Mesendoderm (in vitro differentiated cells): ENCODE measurements around the gene FPR3.

Source experiments
- DNase-seq: peaks from one replicate; pipeline ENCODE4 v3.0.0; 2013
- H2AK5ac ChIP-seq: 2 replicates; pipeline ENCODE4 v1.6.1; 2013; ENCODE audit warnings: low read length, inconsistent platforms
- H2BK120ac ChIP-seq: 2 replicates; pipeline ENCODE4 v1.6.1; 2013; ENCODE audit warnings: low read depth, mild to moderate bottlenecking, low read length, moderate library complexity, mixed read lengths
- H2BK15ac ChIP-seq: replicated peaks from 2 replicates; pipeline ENCODE4 v1.6.1; 2013; ENCODE audit warnings: low read depth, mild to moderate bottlenecking, moderate library complexity
- H2BK5ac ChIP-seq: 2 replicates; pipeline ENCODE4 v1.6.1; 2013; ENCODE audit warnings: low read length, inconsistent platforms
- H3K18ac ChIP-seq: 2 replicates; pipeline ENCODE4 v1.6.1; 2013; ENCODE audit warnings: mild to moderate bottlenecking, low read length, mixed read lengths
- H3K23ac ChIP-seq: one replicate; pipeline ENCODE4 v1.6.1; 2013; ENCODE audit warnings: low read length
- H3K27ac ChIP-seq: 2 replicates; pipeline ENCODE4 v1.5.1; 2013; ENCODE audit warnings: low read depth, mild to moderate bottlenecking, inconsistent platforms, low read length, moderate library complexity
- H3K27me3 ChIP-seq: 2 replicates; pipeline ENCODE4 v1.6.1; 2013; ENCODE audit warnings: low read length, control low read depth, mild to moderate bottlenecking, inconsistent platforms; ENCODE audit not compliant: insufficient read depth, poor library complexity
- H3K36me3 ChIP-seq: 2 replicates; pipeline ENCODE4 v1.6.1; 2013; ENCODE audit warnings: low read length, inconsistent platforms; ENCODE audit not compliant: control insufficient read depth, insufficient read depth
- H3K4ac ChIP-seq: one replicate; pipeline ENCODE4 v1.6.1; 2013; ENCODE audit warnings: low read depth, mild to moderate bottlenecking, low read length, moderate library complexity
- H3K4me1 ChIP-seq: 2 replicates; pipeline ENCODE4 v1.6.1; 2013; ENCODE audit warnings: low read depth, low read length, inconsistent platforms; ENCODE audit not compliant: control insufficient read depth
- H3K4me2 ChIP-seq: 2 replicates; pipeline ENCODE4 v1.6.1; 2013; ENCODE audit warnings: low read length
- H3K4me3 ChIP-seq: 2 replicates; pipeline ENCODE4 v1.5.1; 2013; ENCODE audit warnings: mild to moderate bottlenecking, low read length
- H3K56ac ChIP-seq: one replicate; pipeline ENCODE4 v1.6.1; 2013; ENCODE audit warnings: low read length
- H3K79me1 ChIP-seq: 2 replicates; pipeline ENCODE4 v1.6.1; 2013; ENCODE audit warnings: low read length, inconsistent platforms
- H3K79me2 ChIP-seq: 2 replicates; pipeline ENCODE4 v1.6.1; 2013; ENCODE audit warnings: mild to moderate bottlenecking, low read length; ENCODE audit not compliant: control insufficient read depth, insufficient read depth
- H3K9ac ChIP-seq: 2 replicates; pipeline ENCODE4 v1.6.1; 2013; ENCODE audit warnings: low read length, inconsistent platforms
- H4K5ac ChIP-seq: one replicate; pipeline ENCODE4 v1.6.1; 2013; ENCODE audit warnings: low read length
- H4K8ac ChIP-seq: one replicate; pipeline ENCODE4 v1.6.1; 2013; ENCODE audit warnings: low read depth, mild to moderate bottlenecking, control low read depth, low read length, moderate library complexity
- WGBS: extraction: QIAGEN DNeasy Blood & Tissue Kit; methylation state at CpG from one replicate; pipeline ENCODE4 v1.1.7; 2013; ENCODE audit warnings: low lambda C conversion rate, missing lambda C conversion rate; ENCODE audit not compliant: insufficient coverage; ENCODE audit errors: extremely low coverage; 5-methylcytosine and 5-hydroxymethylcytosine counted together

FPR3 gene

GRCh38 chr19:51820831-51821446 lies 26.0 kb downstream of the FPR3 start:
- Histone ChIP-seq H3K27ac (no peak overlapping the region), H3K18ac (no peak overlapping the region), H3K79me2 (no peaks in the 10 kb centered on the region), H2BK120ac (no peak overlapping the region), H3K4me2 (no peak overlapping the region), H3K4me3 (no peak overlapping the region), H4K8ac (no peak overlapping the region), H3K4ac (no peak overlapping the region), H3K56ac (no peak overlapping the region), H2BK5ac (no peak overlapping the region), H2BK15ac (no peak overlapping the region), H3K36me3 (no peaks in the 10 kb centered on the region), H3K9ac (no peak overlapping the region), H3K79me1 (no peaks in the 10 kb centered on the region), H3K4me1 (no peaks in the 10 kb centered on the region), H4K5ac (no peak overlapping the region), H3K27me3 (no peaks in the 10 kb centered on the region), H3K23ac (no peak overlapping the region), H2AK5ac (no peak overlapping the region)
- no CpG with 5 or more reads among the region's 7 CpGs for WGBS
- no peak for DNase-seq

- no peaks in the 10 kb centered on the region for H3K36me3 ChIP-seq
- H3K4me2 ChIP-seq = no peak overlapping the region
- H3K4me1 ChIP-seq = no peaks in the 10 kb centered on the region
- H3K27ac ChIP-seq = no peak overlapping the region
- H4K5ac ChIP-seq = no peak overlapping the region
- H3K4me3 ChIP-seq = no peak overlapping the region
- no peak overlapping the region for H3K18ac ChIP-seq
- H3K23ac ChIP-seq = no peak overlapping the region
- no peak overlapping the region for H3K9ac ChIP-seq
- DNase-seq = peak; percentile 26
- H3K56ac ChIP-seq = no peak overlapping the region
- H2BK15ac ChIP-seq = no peak overlapping the region
- H3K4ac ChIP-seq = no peak overlapping the region
- no peak overlapping the region for H4K8ac ChIP-seq
- WGBS = no CpG with 5 or more reads among the region's 3 CpGs
- H3K79me1 ChIP-seq = no peaks in the 10 kb centered on the region
- H2BK120ac ChIP-seq = no peak overlapping the region
- H3K79me2 ChIP-seq = no peaks in the 10 kb centered on the region
- H3K27me3 ChIP-seq = no peaks in the 10 kb centered on the region
- H2BK5ac ChIP-seq = no peak overlapping the region
- no peak overlapping the region for H2AK5ac ChIP-seq
These were observed 26.5 kb downstream of the FPR3 start for GRCh38 chr19:51821456-51821855.

- H3K79me2 ChIP-seq = no peaks in the 10 kb centered on the region
- H2AK5ac ChIP-seq = no peak overlapping the region
- no peak overlapping the region for H2BK120ac ChIP-seq
- H3K23ac ChIP-seq = no peak overlapping the region
- no peaks in the 10 kb centered on the region for H3K79me1 ChIP-seq
- no peak overlapping the region for H4K5ac ChIP-seq
- no peak overlapping the region for H3K18ac ChIP-seq
- no peak overlapping the region for H3K4me3 ChIP-seq
- no peak overlapping the region for H3K56ac ChIP-seq
- H2BK15ac ChIP-seq = no peak overlapping the region
- H3K4me2 ChIP-seq = no peak overlapping the region
- no peak overlapping the region for H2BK5ac ChIP-seq
- no peak overlapping the region for H3K4ac ChIP-seq
- H3K9ac ChIP-seq = no peak overlapping the region
- no peak for DNase-seq
- H3K4me1 ChIP-seq = no peaks in the 10 kb centered on the region
- no peak overlapping the region for H4K8ac ChIP-seq
- H3K36me3 ChIP-seq = no peaks in the 10 kb centered on the region
- H3K27ac ChIP-seq = no peak overlapping the region
- H3K27me3 ChIP-seq = no peaks in the 10 kb centered on the region
These were observed 27.0 kb downstream of the FPR3 start for GRCh38 chr19:51821921-51822320.

- H2BK15ac ChIP-seq = no peak overlapping the region
- H3K4me1 ChIP-seq = no peaks in the 10 kb centered on the region
- H4K5ac ChIP-seq = no peak overlapping the region
- H3K4me2 ChIP-seq = no peak overlapping the region
- no peaks in the 10 kb centered on the region for H3K79me1 ChIP-seq
- no peak overlapping the region for H3K4me3 ChIP-seq
- H3K27ac ChIP-seq = no peak overlapping the region
- no peak overlapping the region for H3K23ac ChIP-seq
- H3K18ac ChIP-seq = no peak overlapping the region
- H2BK120ac ChIP-seq = no peak overlapping the region
- no CpG with 5 or more reads among the region's 2 CpGs for WGBS
- H3K9ac ChIP-seq = no peak overlapping the region
- H3K79me2 ChIP-seq = no peaks in the 10 kb centered on the region
- no peaks in the 10 kb centered on the region for H3K27me3 ChIP-seq
- H4K8ac ChIP-seq = no peak overlapping the region
- H2AK5ac ChIP-seq = no peak overlapping the region
- DNase-seq = no peak
- no peak overlapping the region for H2BK5ac ChIP-seq
- H3K36me3 ChIP-seq = no peaks in the 10 kb centered on the region
- H3K56ac ChIP-seq = no peak overlapping the region
- no peak overlapping the region for H3K4ac ChIP-seq
These were observed 27.4 kb downstream of the FPR3 start for GRCh38 chr19:51822325-51822724.

- Histone ChIP-seq H3K27me3 (no peaks in the 10 kb centered on the region), H3K79me2 (no peaks in the 10 kb centered on the region), H3K36me3 (no peaks in the 10 kb centered on the region), H3K4ac (no peak overlapping the region), H2BK15ac (no peak overlapping the region), H3K4me1 (no peaks in the 10 kb centered on the region), H3K18ac (no peak overlapping the region), H4K5ac (no peak overlapping the region), H3K27ac (no peak overlapping the region), H3K56ac (no peak overlapping the region), H2BK5ac (no peak overlapping the region), H3K79me1 (no peaks in the 10 kb centered on the region), H2BK120ac (no peak overlapping the region), H3K4me3 (no peak overlapping the region), H3K9ac (no peak overlapping the region), H3K4me2 (no peak overlapping the region), H4K8ac (no peak overlapping the region), H2AK5ac (no peak overlapping the region), H3K23ac (no peak overlapping the region)
- WGBS = no CpG with 5 or more reads among the region's 3 CpGs
- no peak for DNase-seq
These were observed 28.0 kb downstream of the FPR3 start for GRCh38 chr19:51822946-51823345.

GRCh38 chr19:51824281-51825005 lies 29.5 kb downstream of the FPR3 start:
- H3K79me1 ChIP-seq = no peaks in the 10 kb centered on the region
- WGBS = no CpG with 5 or more reads among the region's 13 CpGs
- H3K4me1 ChIP-seq = no peaks in the 10 kb centered on the region
- no peak overlapping the region for H4K8ac ChIP-seq
- no peaks in the 10 kb centered on the region for H3K36me3 ChIP-seq
- no peak overlapping the region for H3K27ac ChIP-seq
- no peak overlapping the region for H3K4me3 ChIP-seq
- H4K5ac ChIP-seq = no peak overlapping the region
- H3K27me3 ChIP-seq = no peaks in the 10 kb centered on the region
- H3K9ac ChIP-seq = no peak overlapping the region
- H2BK5ac ChIP-seq = no peak overlapping the region
- H3K4me2 ChIP-seq = no peak overlapping the region
- H3K4ac ChIP-seq = no peak overlapping the region
- H3K56ac ChIP-seq = no peak overlapping the region
- no peaks in the 10 kb centered on the region for H3K79me2 ChIP-seq
- no peak overlapping the region for H2BK15ac ChIP-seq
- no peak overlapping the region for H2AK5ac ChIP-seq
- DNase-seq = no peak
- H2BK120ac ChIP-seq = no peak overlapping the region
- H3K23ac ChIP-seq = no peak overlapping the region
- H3K18ac ChIP-seq = no peak overlapping the region
